Measurements from ENCODE around the gene ATAD3A. TPM values are rescaled to one million over a fixed set of nuclear protein-coding genes. Genes with fewer than 3 reads are reported as not detected.
A peak's percentile ranks its signal among the peaks of the same experiment; 100 is the strongest.

Gene ATAD3A
- total and polyA plus RNA-seq, 2 experiments from 2014 or later = 16.7 to 46.7 TPM

- TF ChIP-seq EZH2 (IDR thresholded peaks at IDR 0.05; ENCODE audit: borderline replicate concordance) = no peak
- TF ChIP-seq, protein P1, sequence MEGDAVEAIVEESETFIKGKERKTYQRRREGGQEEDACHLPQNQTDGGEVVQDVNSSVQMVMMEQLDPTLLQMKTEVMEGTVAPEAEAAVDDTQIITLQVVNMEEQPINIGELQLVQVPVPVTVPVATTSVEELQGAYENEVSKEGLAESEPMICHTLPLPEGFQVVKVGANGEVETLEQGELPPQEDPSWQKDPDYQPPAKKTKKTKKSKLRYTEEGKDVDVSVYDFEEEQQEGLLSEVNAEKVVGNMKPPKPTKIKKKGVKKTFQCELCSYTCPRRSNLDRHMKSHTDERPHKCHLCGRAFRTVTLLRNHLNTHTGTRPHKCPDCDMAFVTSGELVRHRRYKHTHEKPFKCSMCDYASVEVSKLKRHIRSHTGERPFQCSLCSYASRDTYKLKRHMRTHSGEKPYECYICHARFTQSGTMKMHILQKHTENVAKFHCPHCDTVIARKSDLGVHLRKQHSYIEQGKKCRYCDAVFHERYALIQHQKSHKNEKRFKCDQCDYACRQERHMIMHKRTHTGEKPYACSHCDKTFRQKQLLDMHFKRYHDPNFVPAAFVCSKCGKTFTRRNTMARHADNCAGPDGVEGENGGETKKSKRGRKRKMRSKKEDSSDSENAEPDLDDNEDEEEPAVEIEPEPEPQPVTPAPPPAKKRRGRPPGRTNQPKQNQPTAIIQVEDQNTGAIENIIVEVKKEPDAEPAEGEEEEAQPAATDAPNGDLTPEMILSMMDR (IDR thresholded peaks at IDR 0.05; ENCODE audit: poor library complexity) = peak; percentile 50
Measured at GRCh38 chr1:1573843-1574720, 62.1 kb downstream of the ATAD3A start.

GRCh38 chr1:1574721-1575537 is 63.0 kb downstream of the ATAD3A start, which contains the start of gene SSU72:
TSS of gene SSU72 (minus strand) at chr1:1574863. CDS start at chr1:1574557, 306 bp downstream.
- H3K79me2 ChIP-seq = peaks cover 42% of the 10 kb centered on the region
- peak within 1 kb of the TSS; percentile 91 for H2AFZ ChIP-seq
- no peaks in the 10 kb centered on the region for H3K36me3 ChIP-seq (replicated peaks; ENCODE audit: insufficient read depth, low read depth)
- H3K27ac ChIP-seq = peak within 1 kb of the TSS; percentile 100
- H3K9me2 ChIP-seq (replicated peaks; ENCODE audit: insufficient read depth) = no peaks in the 10 kb centered on the region
- peak within 1 kb of the TSS; percentile 98 for H3K4me3 ChIP-seq
- H3K4me2 ChIP-seq = peak within 1 kb of the TSS; percentile 96
- DNase-seq (ENCODE audit: low spot score) = peak; percentile 97
- TF ChIP-seq, protein P1 (IDR thresholded peaks at IDR 0.05; ENCODE audit: poor library complexity) = no peak
- TF ChIP-seq EZH2 (IDR thresholded peaks at IDR 0.05; ENCODE audit: borderline replicate concordance) (no peak), EZH2phosphoT487 (IDR thresholded peaks at IDR 0.05; ENCODE audit: low read depth, severe bottlenecking, unreplicated experiment) (no peak)
- H4K20me1 ChIP-seq (ENCODE audit: insufficient read depth, poor library complexity, severe bottlenecking) = peaks cover 25% of the 10 kb centered on the region
- WGBS (ENCODE audit: low lambda C conversion rate, missing lambda C conversion rate) = under 1% methylated on average over 78 of the region's 87 CpGs
- peaks cover 3% of the 10 kb centered on the region for H3K4me1 ChIP-seq (ENCODE audit: insufficient read depth)
- no peaks in the 10 kb centered on the region for H3K27me3 ChIP-seq
- no peaks in the 10 kb centered on the region for H3K9me3 ChIP-seq (ENCODE audit: low read depth)

More at GRCh38 chr1:1573843-1574720, 62.1 kb downstream of the ATAD3A start:
- no peaks in the 10 kb centered on the region for H3K9me2 ChIP-seq (replicated peaks; ENCODE audit: insufficient read depth)
- H3K27me3 ChIP-seq = no peaks in the 10 kb centered on the region
- 2% methylated on average over 55 of the region's 96 CpGs for WGBS (ENCODE audit: low lambda C conversion rate, missing lambda C conversion rate)
- peaks cover 33% of the 10 kb centered on the region for H4K20me1 ChIP-seq (ENCODE audit: insufficient read depth, poor library complexity, severe bottlenecking)
- H3K4me1 ChIP-seq (ENCODE audit: insufficient read depth) = peaks cover 3% of the 10 kb centered on the region
- peak overlapping the region; percentile 98 for H3K4me3 ChIP-seq
- no peaks in the 10 kb centered on the region for H3K36me3 ChIP-seq (replicated peaks; ENCODE audit: insufficient read depth, low read depth)
- peak; percentile 81 for DNase-seq (ENCODE audit: low spot score)
- H3K27ac ChIP-seq = peak overlapping the region; percentile 100
- H3K9me3 ChIP-seq (ENCODE audit: low read depth) = no peaks in the 10 kb centered on the region
- H3K79me2 ChIP-seq = peaks cover 51% of the 10 kb centered on the region
- peak overlapping the region; percentile 86 for H3K4me2 ChIP-seq
- peak overlapping the region; percentile 74 for H2AFZ ChIP-seq

GRCh38 chr1:1577367-1578011 is 65.5 kb downstream of the ATAD3A start:
- no peak overlapping the region for H2AFZ ChIP-seq
- 71% methylated on average over 10 of the region's 10 CpGs for WGBS (ENCODE audit: low lambda C conversion rate, missing lambda C conversion rate)
- H3K9me2 ChIP-seq (replicated peaks; ENCODE audit: insufficient read depth) = no peaks in the 10 kb centered on the region
- peaks cover 3% of the 10 kb centered on the region for H3K4me1 ChIP-seq (ENCODE audit: insufficient read depth)
- DNase-seq (ENCODE audit: low spot score) = no peak
- H3K27me3 ChIP-seq = peaks cover under 1% of the 10 kb centered on the region
- H3K4me3 ChIP-seq = no peak overlapping the region
- H3K9me3 ChIP-seq (ENCODE audit: low read depth) = no peaks in the 10 kb centered on the region
- no peak overlapping the region for H3K4me2 ChIP-seq
- no peaks in the 10 kb centered on the region for H3K36me3 ChIP-seq (replicated peaks; ENCODE audit: insufficient read depth, low read depth)
- H3K27ac ChIP-seq = no peak overlapping the region
- no peak for TF ChIP-seq EZH2 (IDR thresholded peaks at IDR 0.05; ENCODE audit: borderline replicate concordance)
- TF ChIP-seq, protein P1 (IDR thresholded peaks at IDR 0.05; ENCODE audit: poor library complexity) = no peak
- peaks cover 17% of the 10 kb centered on the region for H3K79me2 ChIP-seq
- peaks cover 2% of the 10 kb centered on the region for H4K20me1 ChIP-seq (ENCODE audit: insufficient read depth, poor library complexity, severe bottlenecking)

Data from hepatocyte (in vitro differentiated cells).